GM12801 (cell line): Measurements from ENCODE around the gene MISP.

ENCODE experiments used
- CTCF ChIP-seq: IDR thresholded peaks from one replicate; pipeline ENCODE4 v1.5.1; 2011; ENCODE audit warnings: control low read depth; ENCODE audit not compliant: insufficient read length; ENCODE audit errors: extremely low read depth

Gene MISP

GRCh38 chr19:788983-789700 lies 38.2 kb downstream of the MISP start:
- TF ChIP-seq CTCF, result no peak

- no peak for TF ChIP-seq CTCF
Measured at GRCh38 chr19:789701-790060, 38.8 kb downstream of the MISP start.

- no peak for TF ChIP-seq CTCF
Measured at GRCh38 chr19:791007-791566, 40.2 kb downstream of the MISP start.

GRCh38 chr19:791567-792305 lies 40.8 kb downstream of the MISP start:
- no peak for TF ChIP-seq CTCF

GRCh38 chr19:792306-792885 lies 41.5 kb downstream of the MISP start:
- TF ChIP-seq CTCF, result no peak

GRCh38 chr19:793806-794205 lies 42.9 kb downstream of the MISP start:
- TF ChIP-seq CTCF, result no peak

GRCh38 chr19:795073-795611 lies 44.2 kb downstream of the MISP start:
- TF ChIP-seq CTCF, result no peak
